SKM-1 treated with dmso at 0.1 percent for 144 hours (cell line): Measurements from ENCODE around the gene SHISA4.
"Not testable (repeated sequence)": the region's sequence is repeated elsewhere in the genome, so short reads cannot be mapped to it uniquely, and the experiment has no call there.

Source experiments
- DNase-seq: peaks from one replicate; lab custom pipeline; 2025; ENCODE audit not compliant: unreplicated experiment; lab: John Stamatoyannopoulos, UW

SHISA4 gene, protein sequence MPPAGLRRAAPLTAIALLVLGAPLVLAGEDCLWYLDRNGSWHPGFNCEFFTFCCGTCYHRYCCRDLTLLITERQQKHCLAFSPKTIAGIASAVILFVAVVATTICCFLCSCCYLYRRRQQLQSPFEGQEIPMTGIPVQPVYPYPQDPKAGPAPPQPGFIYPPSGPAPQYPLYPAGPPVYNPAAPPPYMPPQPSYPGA

GRCh38 chr1:201888282-201889089 is at the start of gene SHISA4:
Gene SHISA4, plus strand, starts transcription at chr1:201888898. Its CDS starts 97 bp downstream, at chr1:201888995.
- DNase-seq = no peak

DNA sequence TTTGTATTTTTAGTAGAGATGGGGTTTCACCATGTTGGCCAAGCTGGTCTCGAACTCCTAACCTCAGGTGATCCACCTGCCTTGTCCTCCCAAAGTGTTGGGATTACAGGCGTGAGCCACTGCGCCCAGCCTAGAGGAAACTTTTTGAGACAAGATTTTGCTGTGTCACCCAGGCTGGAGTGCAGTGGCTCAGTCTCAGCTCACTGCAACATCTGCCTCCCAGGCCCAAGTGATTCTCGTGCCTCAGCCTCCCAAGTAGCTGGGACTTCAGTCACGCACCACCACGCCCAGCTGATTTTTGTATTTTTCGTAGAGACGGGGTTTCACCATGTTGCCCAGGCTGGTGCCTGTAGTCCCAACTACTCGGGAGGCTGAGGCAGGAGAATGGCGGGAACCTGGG is 49.6 kb upstream of the SHISA4 start:
- not testable (repeated sequence) for DNase-seq

DNA sequence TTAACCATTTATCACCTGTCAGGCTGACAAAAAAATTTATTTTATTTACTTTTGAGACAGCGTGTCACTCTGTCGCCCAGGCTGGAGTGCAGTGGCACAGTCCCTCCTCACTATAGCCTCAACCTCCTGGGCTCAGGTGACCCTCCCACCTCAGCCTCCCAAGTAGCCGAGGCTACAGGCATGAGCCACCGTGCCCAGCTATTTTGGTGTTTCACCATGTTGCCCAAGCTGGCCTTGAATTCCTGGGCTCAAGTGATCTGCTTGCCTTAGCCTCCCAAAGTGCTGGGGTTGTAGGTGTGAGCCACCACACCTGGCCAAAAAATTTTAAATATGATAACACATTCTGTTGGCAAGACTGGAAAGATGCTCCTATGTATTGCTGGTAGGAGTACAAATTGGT is 48.6 kb upstream of the SHISA4 start:
- no peak for DNase-seq

DNA sequence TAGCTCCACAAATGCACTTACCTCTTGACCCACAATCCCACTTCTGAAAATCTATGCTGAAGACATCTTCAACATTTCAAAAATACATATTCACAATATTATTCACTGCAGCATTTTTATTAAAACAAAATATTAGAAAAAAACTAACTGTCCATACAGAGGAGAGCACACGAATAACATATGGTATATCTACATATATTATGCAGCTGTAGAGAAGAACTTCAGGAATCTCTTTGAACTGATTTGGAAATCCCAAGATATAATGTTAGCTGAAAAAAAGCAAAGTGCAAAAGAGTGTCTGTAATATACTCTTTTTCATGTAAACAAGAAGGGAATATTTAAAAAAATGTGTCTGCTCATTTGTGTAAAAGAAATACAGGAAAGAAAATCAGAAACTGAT is 48.2 kb upstream of the SHISA4 start:
- DNase-seq = no peak

DNA sequence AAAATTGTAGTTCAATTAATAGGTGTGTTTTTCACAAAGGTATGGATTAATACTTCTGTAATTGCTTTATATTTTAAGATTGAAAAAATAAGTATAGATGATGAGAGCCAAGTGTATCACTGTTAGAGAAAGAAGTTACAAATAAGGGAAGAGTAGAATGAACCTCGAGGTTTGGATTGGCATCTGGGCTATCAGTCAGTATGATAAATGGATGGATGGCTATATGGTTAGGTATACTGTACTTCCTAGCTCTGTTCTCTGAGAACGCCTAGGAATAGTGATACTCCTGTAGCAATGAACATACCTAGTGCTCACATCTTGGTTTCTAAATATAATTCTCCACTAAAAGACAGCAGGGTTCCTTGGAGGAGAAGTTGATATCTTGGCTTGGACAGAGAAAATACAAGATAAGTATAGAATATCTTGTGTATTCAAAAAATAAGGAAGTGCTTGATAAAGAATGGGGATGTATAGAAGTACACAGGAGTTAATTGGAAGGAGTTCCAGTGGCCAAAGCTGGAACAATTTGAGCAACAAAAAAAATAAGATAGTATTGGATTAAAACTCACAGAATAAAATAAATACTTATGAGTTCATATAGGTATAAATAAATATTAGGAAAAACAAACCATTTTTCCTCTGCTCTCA is 47.3 kb upstream of the SHISA4 start:
- DNase-seq = peak; percentile 36

GRCh38 chr1:201842472-201843027 is 46.1 kb upstream of the SHISA4 start:
- peak; percentile 29 for DNase-seq

GRCh38 chr1:201845331-201846083 is 43.2 kb upstream of the SHISA4 start:
- DNase-seq = no peak

GRCh38 chr1:201847150-201847549 is 41.5 kb upstream of the SHISA4 start:
- no peak for DNase-seq

DNA sequence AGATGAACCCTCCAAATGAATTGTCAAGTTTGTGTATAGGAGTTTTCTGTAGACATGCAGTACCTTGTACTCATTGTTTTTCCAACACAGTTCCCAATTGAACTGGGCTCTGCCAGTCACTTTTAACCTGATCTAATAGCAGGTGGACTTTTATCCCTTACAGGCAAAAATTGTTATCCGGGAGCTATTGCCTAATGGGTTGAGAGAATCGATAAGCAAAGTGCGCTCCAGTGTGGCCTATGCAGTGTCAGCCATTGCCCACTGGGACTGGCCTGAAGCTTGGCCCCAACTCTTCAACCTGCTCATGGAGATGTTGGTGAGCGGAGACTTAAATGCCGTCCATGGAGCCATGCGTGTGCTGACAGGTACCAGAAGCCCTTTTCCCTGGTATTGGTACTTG is 40.5 kb upstream of the SHISA4 start:
- DNase-seq = no peak

DNA sequence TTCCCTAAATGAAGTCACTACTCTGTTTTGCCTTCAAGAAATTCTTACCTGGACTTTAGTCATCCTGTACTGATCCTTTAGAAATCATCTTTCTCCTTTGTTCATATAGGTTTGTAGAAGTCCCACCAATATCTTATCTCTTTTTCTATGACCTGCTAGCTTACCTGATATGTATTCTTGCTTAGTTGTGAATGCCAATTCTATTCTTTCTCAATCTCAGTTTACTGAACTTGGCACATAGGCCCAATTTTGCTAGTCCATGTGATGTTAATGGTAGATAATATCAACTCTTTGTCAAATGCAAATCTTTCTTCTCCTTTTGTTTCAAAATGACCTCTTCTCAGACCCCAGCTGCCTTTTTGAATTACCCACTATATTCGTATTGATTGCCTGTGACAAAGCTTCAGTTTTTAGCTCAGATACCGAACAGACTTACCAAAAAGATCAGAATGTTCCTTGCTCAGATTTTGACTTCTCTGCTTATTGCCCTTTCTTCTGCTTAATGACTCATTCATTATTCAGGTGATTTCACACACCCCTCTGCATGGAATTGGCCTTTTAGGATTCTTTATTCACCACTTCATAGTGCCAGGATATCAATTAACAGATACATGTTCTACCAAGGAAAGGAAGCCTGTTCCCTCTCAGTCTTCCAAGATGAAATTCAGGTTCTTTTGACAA is 39.2 kb upstream of the SHISA4 start:
- no peak for DNase-seq

GRCh38 chr1:201850053-201850397 is 38.7 kb upstream of the SHISA4 start:
- no peak for DNase-seq

DNA sequence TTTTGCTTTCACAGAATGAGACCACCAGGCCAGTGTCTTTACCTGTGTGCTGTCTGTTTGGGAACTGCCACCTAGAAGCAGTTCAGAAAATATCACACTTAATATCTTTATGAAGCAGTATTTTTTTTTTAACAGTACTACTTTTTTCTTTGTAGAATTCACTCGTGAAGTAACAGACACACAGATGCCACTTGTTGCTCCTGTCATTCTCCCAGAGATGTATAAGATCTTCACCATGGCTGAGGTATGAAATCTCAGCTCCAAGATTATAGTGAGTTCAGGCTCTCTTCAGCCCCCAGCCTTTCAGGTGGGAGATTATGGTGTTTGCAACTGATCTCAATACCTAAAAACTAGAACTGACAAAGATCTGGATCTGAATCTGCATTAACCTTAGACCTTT is 36.7 kb upstream of the SHISA4 start:
- no peak for DNase-seq

DNA sequence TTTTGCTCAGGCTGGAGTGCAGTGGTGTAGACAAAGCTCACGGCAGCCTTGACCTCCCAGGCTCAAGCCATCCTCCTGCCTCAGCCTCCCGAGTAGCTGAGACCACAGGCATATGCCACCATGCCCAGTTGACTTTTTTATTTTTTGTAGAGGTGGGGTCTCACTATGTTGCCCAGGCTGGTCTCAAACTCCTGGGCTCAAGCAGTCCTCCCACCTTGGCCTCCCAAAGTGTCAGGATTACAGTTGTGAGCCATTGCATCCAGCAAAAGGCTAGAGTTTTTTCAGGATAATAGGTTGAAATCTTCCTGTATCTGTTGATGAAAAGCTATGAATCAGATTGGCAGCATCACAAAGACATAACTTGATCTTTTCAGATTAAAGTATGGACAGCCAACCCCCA is 32.0 kb upstream of the SHISA4 start:
- not testable (repeated sequence) for DNase-seq

- no peak for DNase-seq
Observed at GRCh38 chr1:201859424-201859823, 29.3 kb upstream of the SHISA4 start.

GRCh38 chr1:201861448-201861847 is 27.2 kb upstream of the SHISA4 start:
- no peak for DNase-seq

- DNase-seq = no peak
Observed at GRCh38 chr1:201870397-201870796, 18.3 kb upstream of the SHISA4 start.

DNA sequence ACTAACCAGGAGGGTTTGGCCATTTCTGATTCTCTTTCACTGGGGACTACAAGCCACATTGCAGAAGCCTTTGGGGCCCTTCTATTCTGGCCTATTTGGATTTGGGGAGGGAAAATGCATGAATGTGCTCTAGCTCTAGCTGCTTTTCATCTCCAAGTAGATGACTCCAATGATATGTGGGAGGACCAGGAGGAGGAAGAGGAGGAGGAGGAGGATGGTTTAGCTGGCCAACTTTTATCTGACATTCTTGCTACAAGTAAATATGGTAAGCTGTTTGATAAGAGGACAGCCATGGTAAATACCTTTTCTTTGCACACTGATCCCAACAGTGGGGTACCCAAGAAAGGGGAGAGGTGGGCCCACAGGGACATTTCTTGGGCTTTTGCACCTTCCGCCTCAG is 14.0 kb upstream of the SHISA4 start:
- DNase-seq = no peak

DNA sequence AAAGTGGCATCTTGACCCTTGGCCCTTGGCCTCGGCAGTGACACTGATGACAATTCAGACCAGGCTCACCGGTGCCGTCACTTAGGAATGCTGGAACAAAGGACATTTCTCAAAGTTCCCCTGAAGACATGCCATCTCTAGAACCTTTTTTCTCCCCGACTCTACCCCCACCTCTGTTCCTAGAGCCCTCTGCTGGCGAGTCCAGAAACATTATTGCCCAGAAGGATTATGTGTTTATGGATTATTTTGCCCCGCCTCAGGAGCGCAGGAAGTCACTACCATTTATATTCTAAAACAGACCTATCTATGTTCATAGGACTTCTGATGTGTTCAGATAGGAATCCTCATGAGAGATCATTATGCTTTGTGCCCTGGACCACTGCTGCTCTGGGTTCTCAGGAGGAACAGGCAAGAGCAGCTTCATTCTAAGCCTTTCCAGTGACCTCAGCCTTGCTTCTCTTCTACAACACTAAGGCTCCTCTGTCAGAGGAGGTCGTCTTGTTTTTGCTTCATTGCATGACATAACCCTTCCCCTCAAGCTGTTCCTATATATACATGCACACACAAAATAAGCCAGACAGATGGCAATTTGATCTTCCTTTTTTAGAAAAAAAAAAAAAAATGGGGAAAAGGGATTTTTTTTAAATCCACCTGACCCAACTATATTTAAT is 12.4 kb upstream of the SHISA4 start:
- DNase-seq = no peak

- DNase-seq = peak; percentile 55
Observed at GRCh38 chr1:201877877-201878401, 10.8 kb upstream of the SHISA4 start.
